A549 (cell line): ENCODE results near the gene FNDC3A.

ENCODE experiments used
- CTCF ChIP-seq: fragments of >200 bp; sonication (Bioruptor Twin); formaldehyde crosslinking; IDR thresholded peaks from 3 replicates; pipeline ENCODE4 v1.5.1; 2016
- EP300 ChIP-seq, 2 experiments: fragments of >200 bp; sonication (Bioruptor Twin); formaldehyde crosslinking; IDR thresholded peaks; 2 replicates in 1 of 2; 3 replicates in 1 of 2; pipeline ENCODE4 v1.6.1; 2016 to 2017
- FOSL2 ChIP-seq, 2 experiments: fragments of 450-650 bp in 1 of 2; fragments of >200 bp in 1 of 2; sonication (Bioruptor Twin) in 1 of 2; formaldehyde crosslinking; IDR thresholded peaks; 2 replicates each; pipeline versions ENCODE4 v1.5.0 to v1.6.1; 2016 to 2020; ENCODE audit warnings: mild to moderate bottlenecking in 1 of 2, moderate library complexity in 1 of 2
- GATA3 ChIP-seq: IDR thresholded peaks from 2 replicates; pipeline ENCODE4 v1.6.1; 2012; ENCODE audit warnings: borderline replicate concordance
- MAFK ChIP-seq: fragments of 450-650 bp; IDR thresholded peaks from 2 replicates; pipeline ENCODE4 v1.6.1; 2014; ENCODE audit not compliant: partially characterized antibody
- MAX ChIP-seq: IDR thresholded peaks from 2 replicates; pipeline ENCODE4 v1.6.1; 2012
- NR3C1 ChIP-seq: fragments of >200 bp; sonication (Bioruptor Twin); formaldehyde crosslinking; IDR thresholded peaks from 3 replicates; pipeline ENCODE4 v1.6.1; 2017
- POLR2A ChIP-seq: IDR thresholded peaks from 2 replicates; pipeline ENCODE4 v1.6.1; 2012; ENCODE audit warnings: mild to moderate bottlenecking, low read length
- RAD21 ChIP-seq, 2 experiments: fragments of >200 bp in 1 of 2; sonication (Bioruptor Twin) in 1 of 2; formaldehyde crosslinking in 1 of 2; IDR thresholded peaks in 1 of 2; conservative IDR thresholded peaks in 1 of 2; 2 replicates in 1 of 2; 3 replicates in 1 of 2; pipeline ENCODE4 v1.6.1; 2012 to 2018; ENCODE audit warnings: inconsistent platforms in 1 of 2
- REST ChIP-seq: fragments of 200-600 bp; sonication (generic); IDR thresholded peaks from 2 replicates; pipeline ENCODE4 v1.6.1; 2016; ENCODE audit warnings: antibody characterized with exemption, mild to moderate bottlenecking, moderate library complexity
- SMC3 ChIP-seq: fragments of >200 bp; sonication (Bioruptor Twin); formaldehyde crosslinking; IDR thresholded peaks from 3 replicates; pipeline ENCODE4 v1.6.1; 2018; ENCODE audit warnings: inconsistent platforms
- USF2 ChIP-seq: fragments of 450-650 bp; IDR thresholded peaks from 2 replicates; pipeline ENCODE4 v1.6.1; 2014; ENCODE audit warnings: antibody characterized with exemption

GRCh38 chr13:49098771-49099512 lies 123.2 kb downstream of the FNDC3A start:
- TF ChIP-seq MAX: no peak
- TF ChIP-seq NR3C1: no peak
- TF ChIP-seq CTCF: peak; percentile 36; the same call in 2 of the 3 replicates
- TF ChIP-seq EP300 (IDR thresholded peaks at IDR 0.05): no peak
- TF ChIP-seq USF2: no peak
- TF ChIP-seq FOSL2 (IDR thresholded peaks at IDR 0.05): no peak
- no peak for TF ChIP-seq FOSL2 (CRISPR knock-in tag; IDR thresholded peaks at IDR 0.05)
- TF ChIP-seq RAD21 (conservative IDR thresholded peaks at IDR 0.05 in 1 of 2, IDR thresholded peaks at IDR 0.05 in 1 of 2): peak; percentile 38 to 42; a peak in 4 of 5 replicates
- TF ChIP-seq POLR2A: no peak
- no peak for TF ChIP-seq GATA3
- no peak for TF ChIP-seq MAFK
- TF ChIP-seq SMC3: no peak
- no peak for TF ChIP-seq REST
